Memory B cell (primary cell): ENCODE data around the gene LDLRAD4.

ENCODE experiments used
- ATAC-seq: fragments of 150-1000 bp; cut with Tn5 transposase; 2 replicates; pipeline ENCODE4 v1.10.0; 2021; ENCODE audit warnings: low read depth, mild to moderate bottlenecking, moderate library complexity
- DNase-seq, 2 donors: peaks; one replicate each; pipeline ENCODE4 v3.0.0; 2022; ENCODE audit warnings: low spot score in 2 of 2
- H3K27ac Mint-ChIP-seq: one replicate; pipeline ENCODE4 v1.8.0; 2022; ENCODE audit warnings: mild to moderate bottlenecking, moderate library complexity, mixed read lengths
- H3K27me3 Mint-ChIP-seq: one replicate; pipeline ENCODE4 v1.8.0; 2022; ENCODE audit warnings: mixed read lengths
- H3K36me3 Mint-ChIP-seq: one replicate; pipeline ENCODE4 v1.8.0; 2022; ENCODE audit warnings: mild to moderate bottlenecking, mixed read lengths
- H3K4me1 Mint-ChIP-seq: one replicate; pipeline ENCODE4 v1.8.0; 2022; ENCODE audit warnings: mixed read lengths
- H3K4me3 Mint-ChIP-seq: one replicate; pipeline ENCODE4 v1.8.0; 2022; ENCODE audit warnings: mild to moderate bottlenecking, moderate library complexity, mixed read lengths
- H3K9me3 Mint-ChIP-seq: one replicate; pipeline ENCODE4 v1.8.0; 2022; ENCODE audit warnings: mixed read lengths

The LDLRAD4 gene

DNA sequence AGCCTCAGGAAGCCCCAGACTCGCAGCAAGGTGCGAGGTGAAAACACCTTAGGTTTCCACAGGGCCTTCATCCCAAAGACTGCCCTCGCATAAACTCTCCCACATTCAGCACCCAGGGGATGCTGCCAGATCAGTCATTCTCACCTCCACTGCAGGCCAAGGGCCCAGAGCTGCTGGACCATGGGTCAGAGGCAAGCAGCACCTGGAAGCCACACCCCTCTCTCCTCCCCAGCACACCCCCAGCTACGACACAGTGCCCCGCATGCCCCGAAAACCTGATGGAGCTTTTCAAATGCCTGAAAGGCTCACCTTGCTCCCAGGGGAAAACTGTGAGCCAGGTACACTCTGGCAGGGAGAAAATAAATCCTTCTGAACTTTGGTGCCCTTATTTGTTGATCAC lies 31.9 kb upstream of the LDLRAD4 start:
- ATAC-seq (no peak), DNase-seq (no peak)
- Mint-ChIP-seq H3K4me3 (no peak overlapping the region), H3K27ac (no peak overlapping the region), H3K36me3 (peaks cover 1% of the 10 kb centered on the region), H3K27me3 (peaks cover 17% of the 10 kb centered on the region), H3K4me1 (no peaks in the 10 kb centered on the region), H3K9me3 (no peaks in the 10 kb centered on the region)

DNA sequence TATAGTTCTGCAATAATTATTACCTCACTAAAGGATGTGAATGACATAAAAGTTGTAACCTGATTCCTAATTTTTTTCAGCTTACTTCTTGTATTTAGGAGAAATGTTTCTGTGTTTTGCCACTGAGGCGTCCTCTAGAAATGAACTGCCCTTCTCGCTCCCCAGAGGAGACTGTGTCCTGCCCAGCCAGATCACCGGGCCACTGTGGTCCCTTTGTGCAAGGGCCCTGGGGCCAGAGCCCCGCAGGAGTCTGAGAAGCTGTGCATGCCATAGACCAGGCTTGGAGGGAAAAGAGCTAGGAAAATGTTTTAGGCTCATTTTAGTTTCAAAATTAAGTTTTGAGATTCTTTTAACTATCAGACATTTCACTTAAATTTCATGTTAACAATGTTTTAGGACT lies 31.1 kb upstream of the LDLRAD4 start:
- Mint-ChIP-seq H3K27ac (no peak overlapping the region), H3K27me3 (peaks cover 15% of the 10 kb centered on the region), H3K4me3 (no peak overlapping the region), H3K9me3 (no peaks in the 10 kb centered on the region), H3K4me1 (no peaks in the 10 kb centered on the region), H3K36me3 (no peaks in the 10 kb centered on the region)
- no peak for ATAC-seq
- DNase-seq, result no peak

DNA sequence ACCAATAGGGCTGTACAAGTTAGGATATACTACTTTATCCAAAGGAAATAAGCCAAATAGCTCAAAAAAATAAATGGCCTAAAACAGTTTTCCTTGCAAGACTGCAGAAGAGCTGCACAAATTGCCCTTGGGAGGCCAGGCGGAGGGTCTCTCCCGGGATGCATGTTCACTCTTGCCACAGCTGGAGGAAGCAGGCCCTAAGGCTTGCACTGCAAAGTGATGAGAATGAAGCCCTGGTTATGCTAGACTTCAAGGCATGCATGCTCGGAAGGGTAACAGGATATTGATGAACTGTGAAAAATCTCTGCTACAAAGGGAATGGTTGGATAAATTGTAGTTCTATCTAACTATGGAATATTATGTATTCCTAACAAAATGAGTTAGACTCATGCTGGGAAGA lies 27.5 kb upstream of the LDLRAD4 start:
- DNase-seq, result no peak
- H3K27me3 Mint-ChIP-seq, result peaks cover 7% of the 10 kb centered on the region
- H3K36me3 Mint-ChIP-seq, result no peaks in the 10 kb centered on the region
- no peaks in the 10 kb centered on the region for H3K4me1 Mint-ChIP-seq
- ATAC-seq, result no peak
- H3K27ac Mint-ChIP-seq, result no peak overlapping the region
- H3K4me3 Mint-ChIP-seq, result no peak overlapping the region
- no peaks in the 10 kb centered on the region for H3K9me3 Mint-ChIP-seq

DNA sequence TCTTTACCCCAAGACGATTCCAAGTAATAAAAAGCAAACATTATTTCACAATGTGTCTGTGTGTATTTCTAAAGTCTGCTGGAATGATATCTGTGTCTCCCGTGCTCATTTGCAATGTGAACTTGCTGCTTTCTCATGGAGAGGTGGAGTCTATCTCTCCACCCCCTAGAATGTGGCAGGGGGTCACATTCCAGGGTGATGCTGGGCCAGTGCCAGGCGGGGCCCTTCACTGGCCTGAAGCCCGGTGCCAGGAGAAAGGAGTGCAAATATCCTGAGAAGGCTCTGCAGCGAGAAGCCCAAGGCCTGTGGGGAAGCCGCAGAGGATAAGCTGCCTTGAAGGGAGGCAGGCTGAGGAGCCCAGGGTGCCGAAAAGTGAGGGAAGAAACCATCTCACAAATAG lies 26.8 kb upstream of the LDLRAD4 start:
- Mint-ChIP-seq H3K4me3 (no peak overlapping the region), H3K9me3 (no peaks in the 10 kb centered on the region), H3K27me3 (peaks cover 7% of the 10 kb centered on the region), H3K36me3 (no peaks in the 10 kb centered on the region), H3K27ac (no peak overlapping the region), H3K4me1 (no peaks in the 10 kb centered on the region)
- ATAC-seq, result no peak
- no peak for DNase-seq

DNA sequence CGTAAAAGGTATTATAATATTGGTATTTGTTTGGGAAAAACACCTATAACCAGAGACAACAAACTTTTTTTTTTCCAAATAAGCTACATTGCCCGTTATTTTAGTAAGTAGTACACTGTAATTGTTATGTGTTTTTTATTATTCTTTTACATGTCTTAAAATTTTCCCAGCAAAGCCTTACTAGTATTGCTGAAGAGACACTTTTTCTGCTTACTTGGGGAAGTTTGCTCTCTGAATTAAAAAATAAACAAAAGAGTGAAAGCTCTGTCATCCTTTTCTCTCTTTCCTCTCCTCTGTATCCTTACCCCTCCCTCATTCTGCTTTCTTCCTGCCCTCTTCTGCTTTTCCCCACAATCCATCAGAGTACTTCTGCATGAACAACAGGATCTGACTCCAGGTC lies 25.6 kb upstream of the LDLRAD4 start:
- no peak for ATAC-seq
- Mint-ChIP-seq H3K4me3 (no peak overlapping the region), H3K9me3 (no peaks in the 10 kb centered on the region)

DNA sequence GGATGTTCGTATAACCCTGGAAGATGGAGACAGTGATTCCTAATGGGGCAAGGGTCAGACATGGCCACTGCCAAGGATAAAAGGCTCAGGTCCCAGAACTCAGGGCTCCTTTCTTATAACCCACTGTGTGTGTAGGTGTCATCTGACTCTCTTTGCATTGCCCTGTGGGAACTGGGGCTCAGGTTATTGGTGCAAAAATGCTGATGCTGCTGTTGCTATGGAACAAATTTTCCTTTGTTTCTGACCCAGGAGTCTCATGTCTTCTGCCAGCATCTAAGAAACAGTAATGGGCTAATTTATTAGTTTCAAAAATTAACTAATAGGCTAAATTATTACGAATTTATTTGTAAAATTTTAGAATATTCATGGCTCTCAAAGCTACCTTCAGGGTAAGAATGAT lies 24.3 kb upstream of the LDLRAD4 start:
- no peak for ATAC-seq
- Mint-ChIP-seq H3K4me1 (no peaks in the 10 kb centered on the region), H3K27me3 (peaks cover 7% of the 10 kb centered on the region)

More for the DNA sequence above, 25.6 kb upstream of the LDLRAD4 start:
- Mint-ChIP-seq H3K27me3 (peaks cover 5% of the 10 kb centered on the region), H3K27ac (no peak overlapping the region), H3K4me1 (no peaks in the 10 kb centered on the region), H3K36me3 (no peaks in the 10 kb centered on the region)
- no peak for DNase-seq

DNA sequence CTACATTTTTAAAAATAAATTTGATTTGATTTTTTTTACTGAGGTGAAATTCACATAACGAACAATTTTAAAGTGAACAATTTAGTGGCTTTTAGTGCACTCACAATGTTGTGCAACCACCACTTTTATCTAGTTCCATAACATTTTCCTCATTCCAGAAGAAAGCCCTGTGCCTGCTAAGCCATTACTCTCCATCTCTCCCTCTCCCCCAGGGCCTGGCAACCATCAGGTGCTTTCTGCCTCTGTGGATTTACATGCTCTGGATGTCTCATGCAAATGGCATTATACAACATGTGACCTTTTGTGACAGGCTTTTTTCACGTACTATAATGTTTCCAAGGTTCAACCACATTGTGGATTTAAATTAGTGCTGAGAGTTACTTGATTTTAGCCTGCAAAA lies 19.9 kb upstream of the LDLRAD4 start:
- DNase-seq, result no peak
- H3K4me3 Mint-ChIP-seq, result no peak overlapping the region
- H3K9me3 Mint-ChIP-seq, result peaks cover 14% of the 10 kb centered on the region
- H3K36me3 Mint-ChIP-seq, result peaks cover 12% of the 10 kb centered on the region
- no peaks in the 10 kb centered on the region for H3K4me1 Mint-ChIP-seq
- H3K27me3 Mint-ChIP-seq, result peaks cover 14% of the 10 kb centered on the region
- no peak for ATAC-seq
- no peak overlapping the region for H3K27ac Mint-ChIP-seq

More for the DNA sequence above, 24.3 kb upstream of the LDLRAD4 start:
- DNase-seq, result no peak
- peaks cover 4% of the 10 kb centered on the region for H3K9me3 Mint-ChIP-seq
- no peak overlapping the region for H3K4me3 Mint-ChIP-seq
- H3K27ac Mint-ChIP-seq, result no peak overlapping the region
- peaks cover 3% of the 10 kb centered on the region for H3K36me3 Mint-ChIP-seq

DNA sequence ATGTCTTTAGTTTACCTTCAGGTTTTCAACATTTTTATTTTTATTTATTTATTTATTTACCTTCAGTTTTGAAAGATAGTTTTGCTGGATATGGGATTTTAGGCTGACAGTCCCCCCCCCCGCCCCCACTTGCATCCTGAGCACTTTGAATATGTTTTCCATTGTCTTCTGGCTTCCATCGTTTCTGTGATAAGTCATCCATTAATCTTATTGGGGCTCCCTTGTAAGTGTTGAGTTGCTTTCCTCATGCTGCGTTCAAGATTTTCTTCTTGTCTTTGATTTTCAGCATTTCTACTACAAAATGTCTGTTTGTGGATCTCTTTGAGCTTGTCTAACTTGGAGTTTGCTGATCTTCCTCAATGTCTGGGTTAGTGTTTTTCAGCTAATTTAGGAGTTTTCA lies 19.4 kb upstream of the LDLRAD4 start:
- ATAC-seq, result no peak
- DNase-seq, result no peak

DNA sequence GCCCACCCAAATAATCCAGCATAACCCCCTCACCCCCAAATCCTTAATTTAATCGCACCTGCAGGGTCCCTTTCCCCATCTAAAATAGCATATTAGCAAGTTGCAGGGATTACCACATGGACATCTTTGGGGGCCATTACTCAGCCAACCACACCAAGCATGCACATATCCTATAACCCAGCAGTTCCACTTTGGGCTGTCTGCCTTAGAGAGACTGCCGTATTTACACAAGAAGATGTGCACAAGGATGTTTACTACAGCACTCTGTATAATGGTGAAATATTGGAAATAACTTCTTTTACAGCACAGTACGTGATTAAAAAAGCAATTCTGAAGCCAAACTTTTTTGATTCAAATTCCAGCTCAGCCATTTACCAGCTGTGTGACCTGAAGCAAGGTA lies 17.3 kb upstream of the LDLRAD4 start:
- Mint-ChIP-seq H3K4me1 (no peaks in the 10 kb centered on the region), H3K27ac (no peak overlapping the region)

More for the DNA sequence above, 19.4 kb upstream of the LDLRAD4 start:
- Mint-ChIP-seq H3K4me3 (no peak overlapping the region), H3K36me3 (peaks cover 12% of the 10 kb centered on the region), H3K9me3 (peaks cover 14% of the 10 kb centered on the region), H3K27ac (no peak overlapping the region), H3K27me3 (peaks cover 14% of the 10 kb centered on the region), H3K4me1 (no peaks in the 10 kb centered on the region)

DNA sequence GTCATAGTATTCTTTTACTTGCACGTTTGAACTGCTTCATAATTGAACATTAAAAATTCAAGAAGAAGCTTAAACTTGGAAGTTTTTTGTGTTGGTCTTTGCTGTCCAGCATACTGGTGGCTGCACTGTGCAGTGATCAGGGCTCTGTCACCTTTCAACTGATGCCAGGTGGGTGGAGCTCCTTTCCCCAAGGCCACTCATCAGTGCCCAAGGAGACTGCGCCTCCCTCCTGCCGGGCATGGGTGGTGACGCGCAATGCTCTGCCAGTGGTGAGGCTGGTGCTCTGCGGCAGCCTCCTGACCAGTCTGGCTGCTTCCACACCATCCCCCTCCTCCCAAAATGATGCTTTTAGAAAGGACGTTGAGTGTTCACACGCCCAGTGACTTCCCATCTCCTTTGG lies 16.0 kb upstream of the LDLRAD4 start:
- peaks cover 26% of the 10 kb centered on the region for H3K27me3 Mint-ChIP-seq
- no peak overlapping the region for H3K4me3 Mint-ChIP-seq
- ATAC-seq (no peak), DNase-seq (no peak)
- peaks cover 12% of the 10 kb centered on the region for H3K36me3 Mint-ChIP-seq
- H3K9me3 Mint-ChIP-seq, result peaks cover 14% of the 10 kb centered on the region
- no peaks in the 10 kb centered on the region for H3K4me1 Mint-ChIP-seq
- H3K27ac Mint-ChIP-seq, result no peak overlapping the region

More for the DNA sequence above, 17.3 kb upstream of the LDLRAD4 start:
- Mint-ChIP-seq H3K4me3 (no peak overlapping the region), H3K27me3 (peaks cover 20% of the 10 kb centered on the region), H3K36me3 (peaks cover 12% of the 10 kb centered on the region), H3K9me3 (peaks cover 14% of the 10 kb centered on the region)
- DNase-seq (no peak), ATAC-seq (no peak)

DNA sequence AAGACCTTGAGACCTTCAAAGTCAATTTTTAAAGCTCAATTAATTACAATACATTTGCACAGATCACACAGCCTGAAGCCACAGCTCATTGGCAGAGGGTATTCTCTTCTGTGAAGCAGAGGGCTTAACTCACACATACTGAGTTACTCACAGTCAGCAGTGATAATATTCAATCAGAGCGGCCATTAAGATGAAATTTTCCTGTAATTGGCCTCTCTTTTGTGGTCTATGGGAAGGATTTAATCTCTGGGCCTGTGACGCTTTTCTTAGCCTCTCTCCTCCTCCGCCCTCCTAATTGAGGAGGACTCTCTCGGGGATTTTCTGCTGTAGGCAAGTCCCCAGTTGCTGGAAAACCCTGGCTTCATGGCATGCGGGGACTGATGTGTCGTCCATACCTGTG lies 12.3 kb upstream of the LDLRAD4 start:
- H3K9me3 Mint-ChIP-seq, result no peaks in the 10 kb centered on the region
- ATAC-seq (no peak), DNase-seq (no peak)
- H3K4me1 Mint-ChIP-seq, result no peaks in the 10 kb centered on the region
- H3K4me3 Mint-ChIP-seq, result no peak overlapping the region
- no peak overlapping the region for H3K27ac Mint-ChIP-seq
- H3K27me3 Mint-ChIP-seq, result peaks cover 27% of the 10 kb centered on the region
- H3K36me3 Mint-ChIP-seq, result no peaks in the 10 kb centered on the region

DNA sequence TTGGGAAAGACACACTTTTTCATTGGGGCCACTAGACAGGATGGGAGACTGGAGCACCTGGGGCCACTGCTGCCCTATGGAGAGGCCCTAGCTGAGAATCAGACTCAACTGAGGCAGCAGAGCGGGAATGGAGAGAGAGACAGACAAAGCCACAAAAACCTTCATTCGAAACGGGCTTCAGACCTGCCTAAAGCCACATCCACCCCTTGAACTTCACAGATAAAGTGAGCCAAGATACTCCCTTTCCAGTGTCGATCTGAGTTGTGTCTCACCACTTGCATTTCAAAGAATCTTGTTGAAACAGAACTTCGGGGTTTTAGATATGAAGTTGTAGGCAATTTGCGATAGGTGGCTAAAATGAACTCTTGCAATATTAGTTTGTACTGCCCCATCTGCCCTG lies 11.3 kb upstream of the LDLRAD4 start:
- Mint-ChIP-seq H3K27ac (no peak overlapping the region), H3K4me3 (no peak overlapping the region), H3K4me1 (no peaks in the 10 kb centered on the region), H3K27me3 (peaks cover 32% of the 10 kb centered on the region), H3K9me3 (no peaks in the 10 kb centered on the region), H3K36me3 (no peaks in the 10 kb centered on the region)
- DNase-seq (no peak), ATAC-seq (no peak)

DNA sequence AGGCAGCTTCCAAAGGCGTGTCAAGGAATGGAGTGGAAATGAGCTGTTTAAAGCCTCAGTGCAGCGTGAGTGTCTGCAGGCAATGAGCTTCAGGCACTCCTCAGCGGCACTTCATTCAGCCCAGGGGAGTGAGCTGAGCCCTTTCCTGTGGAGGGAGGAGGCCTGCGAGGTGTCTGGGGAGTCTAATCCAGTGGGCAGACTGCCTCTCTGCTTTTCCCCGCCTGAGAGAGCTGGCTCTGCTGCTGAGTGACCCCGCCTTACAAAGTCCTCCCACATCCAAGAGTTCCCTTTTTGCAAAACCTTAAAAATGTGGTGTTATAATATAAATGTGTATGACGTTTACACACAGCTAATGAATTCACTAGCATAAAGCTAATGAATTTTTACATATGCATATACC lies 7.0 kb upstream of the LDLRAD4 start:
- H3K9me3 Mint-ChIP-seq, result no peaks in the 10 kb centered on the region
- ATAC-seq (no peak), DNase-seq (no peak)
- H3K27ac Mint-ChIP-seq, result no peak overlapping the region
- H3K27me3 Mint-ChIP-seq, result peaks cover 34% of the 10 kb centered on the region
- no peaks in the 10 kb centered on the region for H3K36me3 Mint-ChIP-seq
- no peak overlapping the region for H3K4me3 Mint-ChIP-seq
- H3K4me1 Mint-ChIP-seq, result peaks cover 4% of the 10 kb centered on the region

DNA sequence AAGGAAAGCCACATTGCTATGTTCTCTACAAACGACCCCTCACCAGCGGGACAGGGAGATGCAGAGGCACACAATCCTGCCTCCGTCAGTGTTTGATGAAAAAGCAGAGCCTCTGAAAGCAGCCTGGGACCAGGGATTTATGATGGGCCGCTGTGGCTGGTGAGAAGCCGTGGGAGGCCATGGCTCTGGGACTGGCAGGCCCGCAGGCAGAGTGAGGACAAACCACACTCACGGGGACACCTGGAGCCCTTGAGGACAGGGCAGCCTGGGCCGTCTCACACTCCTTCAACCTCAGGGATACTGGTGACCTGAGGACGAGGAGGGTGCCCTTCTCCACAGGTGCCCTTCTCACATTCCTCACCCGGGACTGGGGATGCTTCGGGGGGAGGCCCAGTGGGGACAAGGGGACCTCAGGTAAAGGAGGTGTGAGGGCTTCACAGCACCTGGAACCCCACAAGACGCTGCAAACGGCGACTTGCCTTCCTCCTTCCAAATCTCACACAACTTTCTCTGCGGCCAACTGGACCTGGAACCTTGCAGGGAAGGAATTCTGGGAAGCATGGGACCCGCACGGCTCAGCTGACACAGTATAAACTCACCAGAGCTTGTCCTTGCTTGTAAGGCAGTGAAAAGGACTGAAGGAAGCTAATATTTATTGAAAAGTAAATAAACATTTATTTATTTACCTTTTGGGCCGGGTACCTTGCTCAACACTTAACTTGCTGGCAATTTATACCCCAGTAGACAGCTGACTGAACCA lies 5.3 kb upstream of the LDLRAD4 start:
- no peak for ATAC-seq
- peaks cover 7% of the 10 kb centered on the region for H3K4me1 Mint-ChIP-seq
- no peaks in the 10 kb centered on the region for H3K9me3 Mint-ChIP-seq
- no peaks in the 10 kb centered on the region for H3K36me3 Mint-ChIP-seq
- DNase-seq, result no peak
- no peak overlapping the region for H3K27ac Mint-ChIP-seq
- peaks cover 27% of the 10 kb centered on the region for H3K27me3 Mint-ChIP-seq
- H3K4me3 Mint-ChIP-seq, result no peak overlapping the region

DNA sequence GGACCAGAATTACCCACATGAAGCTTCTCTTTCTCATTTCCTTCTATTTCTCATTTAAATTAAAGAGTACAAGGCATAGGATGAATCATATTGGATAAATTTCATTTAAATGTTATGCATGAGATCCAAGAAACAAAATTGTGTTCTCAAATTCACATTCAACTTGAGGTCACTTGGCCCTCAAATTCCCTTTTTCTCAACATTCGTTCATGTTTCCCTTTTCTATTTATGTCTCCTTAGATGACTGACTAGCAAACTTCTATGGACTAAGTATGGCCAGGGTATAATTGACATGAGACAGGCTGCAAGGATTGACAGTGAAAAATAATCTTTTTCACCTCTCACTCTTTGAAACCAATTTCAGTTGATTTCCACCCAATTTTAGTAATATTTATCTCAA lies 4.0 kb upstream of the LDLRAD4 start:
- no peak for ATAC-seq
- H3K4me3 Mint-ChIP-seq, result no peak overlapping the region
- no peaks in the 10 kb centered on the region for H3K9me3 Mint-ChIP-seq
- peaks cover 21% of the 10 kb centered on the region for H3K27me3 Mint-ChIP-seq
- no peaks in the 10 kb centered on the region for H3K36me3 Mint-ChIP-seq
- H3K27ac Mint-ChIP-seq, result no peak overlapping the region
- H3K4me1 Mint-ChIP-seq, result peaks cover 7% of the 10 kb centered on the region
- DNase-seq, result no peak
